A673 (cell line): ENCODE results near the gene BABAM2. TPM values are rescaled to one million over a fixed set of nuclear protein-coding genes. Genes with fewer than 3 reads are reported as not detected.
"Not testable (repeated sequence)": the region's sequence is repeated elsewhere in the genome, so short reads cannot be mapped to it uniquely, and the experiment has no call there.

Experiments used
- BruUV-seq: library from RNA; stranded (reverse); fragments of 400-500 nt; replicated peaks from 2 replicates; lab custom pipeline; 2021; lab: Mats Ljungman, UMichigan
- CTCF ChIA-PET: fragments of 300-600 bp; sonication (Branson Sonifier 250); formaldehyde crosslinking; loops from one replicate; lab custom pipeline; 2022; ENCODE audit warnings: antibody characterized with exemption; lab: Charles Lee
- POLR2A ChIA-PET: fragments of 300-600 bp; sonication (Branson Sonifier 250); formaldehyde crosslinking; loops from one replicate; lab custom pipeline; 2022; ENCODE audit warnings: antibody characterized with exemption; ENCODE audit not compliant: low non-redundant PET; lab: Charles Lee
- DNase-seq: peaks from one replicate; pipeline ENCODE4 v3.0.0-alpha.2; 2015; ENCODE audit warnings: low spot score
- H3K27ac ChIP-seq: fragments of 200-600 bp; sonication (generic); 2 replicates; pipeline ENCODE4 v1.5.1; 2016; ENCODE audit warnings: mixed run types, low read depth, mild to moderate bottlenecking, mixed read lengths, antibody characterized with exemption, low read length; ENCODE audit not compliant: poor library complexity, severe bottlenecking
- H3K27me3 ChIP-seq: fragments of 200-600 bp; sonication (generic); replicated peaks from 2 replicates; pipeline ENCODE4 v1.6.1; 2017; ENCODE audit warnings: mixed run types, low read depth, mild to moderate bottlenecking, mixed read lengths, antibody characterized with exemption, low read length; ENCODE audit not compliant: insufficient read depth, poor library complexity
- H3K36me3 ChIP-seq: fragments of 200-600 bp; sonication (generic); 2 replicates; pipeline ENCODE4 v1.6.1; 2016; ENCODE audit warnings: mixed run types, mild to moderate bottlenecking, mixed read lengths, antibody characterized with exemption, low read length; ENCODE audit not compliant: insufficient read depth, poor library complexity, severe bottlenecking
- H3K4me1 ChIP-seq: fragments of 200-600 bp; sonication (generic); 2 replicates; pipeline ENCODE4 v1.6.1; 2017; ENCODE audit warnings: mixed run types, mild to moderate bottlenecking, mixed read lengths, antibody characterized with exemption, low read length; ENCODE audit not compliant: insufficient read depth, poor library complexity, severe bottlenecking
- H3K4me3 ChIP-seq: fragments of 200-600 bp; sonication (generic); 2 replicates; pipeline ENCODE4 v1.5.1; 2016; ENCODE audit warnings: low read depth, mixed run types, mild to moderate bottlenecking, mixed read lengths, low read length; ENCODE audit not compliant: poor library complexity, severe bottlenecking
- H3K9me3 ChIP-seq: fragments of 200-600 bp; sonication (generic); 2 replicates; pipeline ENCODE4 v1.6.1; 2016; ENCODE audit warnings: mixed run types, low read depth, mild to moderate bottlenecking, mixed read lengths, antibody characterized with exemption, low read length; ENCODE audit not compliant: poor library complexity, severe bottlenecking
- EZH2 ChIP-seq: fragments of 200-600 bp; sonication (generic); IDR thresholded peaks from 2 replicates; pipeline ENCODE4 v1.6.1; 2017; ENCODE audit warnings: borderline replicate concordance, low read depth, mild to moderate bottlenecking, mixed read lengths, antibody characterized with exemption, low read length; ENCODE audit not compliant: poor library complexity, severe bottlenecking
- intact Hi-C: fragments of 100-400 bp; cut with micrococcal nuclease; formaldehyde crosslinking; loops from one replicate; pipeline ENCODE4 v1.10.0; 2022; ENCODE audit not compliant: unreplicated experiment
- total RNA-seq: library from RNA; stranded (reverse); gene quantifications from 2 replicates; pipeline ENCODE4 v1.2.3, GENCODE V29; 2021
- TF ChIP-seq, protein P1 (sequence below): fragments of 300-800, 200-600 bp; sonication (generic); conservative IDR thresholded peaks from 2 replicates; pipeline ENCODE4 v1.5.1; 2017; ENCODE audit warnings: low read depth, mild to moderate bottlenecking, antibody characterized with exemption, low read length, moderate library complexity, mixed read lengths

Gene BABAM2
- total RNA-seq, 1 experiment from 2014 or later = 21.8 TPM

DNA sequence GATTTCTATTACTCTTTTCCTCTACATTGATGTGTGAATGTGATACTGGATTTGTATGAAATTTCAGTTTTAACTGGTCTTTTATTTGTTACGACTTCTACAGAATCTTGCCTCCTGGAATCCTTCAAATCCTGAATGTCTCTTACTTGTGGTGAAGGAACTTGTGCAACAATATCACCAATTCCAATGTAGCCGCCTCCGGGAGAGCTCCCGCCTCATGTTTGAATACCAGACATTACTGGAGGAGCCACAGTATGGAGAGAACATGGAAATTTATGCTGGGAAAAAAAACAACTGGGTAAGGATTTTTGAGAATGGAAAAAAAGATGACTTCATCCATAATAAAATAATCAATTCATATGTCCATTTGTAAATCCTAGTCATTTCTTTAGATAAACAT, 134.6 kb downstream of the BABAM2 start:
- H3K4me3 ChIP-seq = no peak overlapping the region
- no peak overlapping the region for H3K27ac ChIP-seq
- BruUV-seq = no TSS peak
- DNase-seq = no peak
- no peaks in the 10 kb centered on the region for H3K36me3 ChIP-seq
- no peaks in the 10 kb centered on the region for H3K4me1 ChIP-seq
- intact Hi-C loops = no loop called here
- no peaks in the 10 kb centered on the region for H3K9me3 ChIP-seq
- ChIA-PET POLR2A (no interaction called here), CTCF (no interaction called here)
- TF ChIP-seq, protein P1, sequence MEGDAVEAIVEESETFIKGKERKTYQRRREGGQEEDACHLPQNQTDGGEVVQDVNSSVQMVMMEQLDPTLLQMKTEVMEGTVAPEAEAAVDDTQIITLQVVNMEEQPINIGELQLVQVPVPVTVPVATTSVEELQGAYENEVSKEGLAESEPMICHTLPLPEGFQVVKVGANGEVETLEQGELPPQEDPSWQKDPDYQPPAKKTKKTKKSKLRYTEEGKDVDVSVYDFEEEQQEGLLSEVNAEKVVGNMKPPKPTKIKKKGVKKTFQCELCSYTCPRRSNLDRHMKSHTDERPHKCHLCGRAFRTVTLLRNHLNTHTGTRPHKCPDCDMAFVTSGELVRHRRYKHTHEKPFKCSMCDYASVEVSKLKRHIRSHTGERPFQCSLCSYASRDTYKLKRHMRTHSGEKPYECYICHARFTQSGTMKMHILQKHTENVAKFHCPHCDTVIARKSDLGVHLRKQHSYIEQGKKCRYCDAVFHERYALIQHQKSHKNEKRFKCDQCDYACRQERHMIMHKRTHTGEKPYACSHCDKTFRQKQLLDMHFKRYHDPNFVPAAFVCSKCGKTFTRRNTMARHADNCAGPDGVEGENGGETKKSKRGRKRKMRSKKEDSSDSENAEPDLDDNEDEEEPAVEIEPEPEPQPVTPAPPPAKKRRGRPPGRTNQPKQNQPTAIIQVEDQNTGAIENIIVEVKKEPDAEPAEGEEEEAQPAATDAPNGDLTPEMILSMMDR = no peak
- H3K27me3 ChIP-seq = no peaks in the 10 kb centered on the region

DNA sequence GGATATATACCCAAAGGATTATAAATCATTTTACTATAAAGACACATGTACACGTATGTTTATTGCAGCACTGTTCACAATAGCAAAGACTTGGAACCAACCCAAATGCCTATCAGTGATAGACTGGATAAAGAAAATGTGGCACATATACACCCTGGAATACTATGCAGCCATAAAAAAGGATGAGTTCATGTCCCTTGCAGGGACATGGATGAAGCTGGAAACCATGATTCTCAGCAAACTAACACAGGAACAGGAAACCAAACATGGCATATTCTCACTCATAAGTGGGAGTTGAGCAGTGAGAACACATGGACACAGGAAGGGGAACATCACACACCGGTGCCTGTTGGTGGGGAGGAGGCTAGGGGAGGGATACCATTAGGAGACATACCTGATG, 135.7 kb downstream of the BABAM2 start:
- CTCF ChIA-PET, intact Hi-C loops, DNase-seq, POLR2A ChIA-PET, H3K4me1 ChIP-seq, H3K27me3 ChIP-seq, H3K27ac ChIP-seq, BruUV-seq, H3K9me3 ChIP-seq, H3K4me3 ChIP-seq, H3K36me3 ChIP-seq: not testable (repeated sequence)

DNA sequence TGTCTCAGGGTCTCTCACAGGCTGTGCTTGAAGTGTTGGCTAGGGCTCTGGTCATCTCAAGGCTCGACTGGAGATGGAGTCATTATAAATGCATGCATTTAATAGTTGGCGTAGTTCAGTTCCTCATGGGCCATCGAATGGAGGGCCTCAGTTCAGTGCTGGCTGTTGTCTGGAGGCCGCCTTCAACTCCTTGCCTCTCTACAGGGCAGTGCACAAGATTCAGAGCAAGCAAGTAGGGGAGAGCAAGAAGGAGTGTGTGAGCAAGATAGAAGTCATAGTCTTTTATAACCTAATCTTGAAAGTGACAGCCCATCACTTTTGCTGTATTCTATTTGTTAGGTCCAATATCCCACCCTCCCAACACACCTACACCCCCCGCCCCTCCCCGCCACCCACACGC, 137.5 kb downstream of the BABAM2 start:
- H3K27me3 ChIP-seq = no peaks in the 10 kb centered on the region
- no peak overlapping the region for H3K27ac ChIP-seq
- ChIA-PET CTCF (no interaction called here), POLR2A (no interaction called here)
- no peaks in the 10 kb centered on the region for H3K36me3 ChIP-seq
- intact Hi-C loops = no loop called here
- no peaks in the 10 kb centered on the region for H3K4me1 ChIP-seq
- H3K9me3 ChIP-seq = no peaks in the 10 kb centered on the region
- H3K4me3 ChIP-seq = no peak overlapping the region
- no TSS peak for BruUV-seq
- TF ChIP-seq EZH2 = no peak
- TF ChIP-seq, protein P1 = no peak
- no peak for DNase-seq

DNA sequence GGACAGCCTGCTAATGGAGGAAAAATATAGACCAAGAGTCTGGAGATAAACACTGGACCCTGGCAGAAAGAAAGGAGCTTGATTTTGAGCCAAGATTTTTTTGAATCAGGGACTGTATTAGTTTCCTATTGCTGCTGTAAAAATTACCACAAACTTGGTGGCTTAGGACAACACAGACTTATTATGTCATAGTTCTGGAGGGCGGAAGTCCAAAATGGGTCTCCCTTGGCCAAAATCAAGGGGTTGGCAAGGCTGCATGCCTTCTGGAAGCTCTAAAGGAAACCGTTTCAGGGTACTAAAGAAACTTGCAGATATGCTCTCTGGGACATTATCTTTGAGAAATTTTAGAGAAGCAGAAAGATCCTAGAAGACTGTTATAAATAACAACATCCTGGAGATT, 140.1 kb downstream of the BABAM2 start:
- Histone ChIP-seq H3K27me3 (no peaks in the 10 kb centered on the region), H3K9me3 (no peaks in the 10 kb centered on the region), H3K27ac (no peak overlapping the region), H3K4me3 (no peak overlapping the region), H3K36me3 (no peaks in the 10 kb centered on the region), H3K4me1 (no peaks in the 10 kb centered on the region)
- DNase-seq = no peak
- TF ChIP-seq EZH2 = no peak
- TF ChIP-seq, protein P1 = no peak
- intact Hi-C loops = no loop called here
- ChIA-PET POLR2A (interaction anchor here (0.5 kb wide), 1 partner anchor 64 kb away, joined by 4 read pairs; no protein-coding TSS in a partner anchor), CTCF (no interaction called here)
- no TSS peak for BruUV-seq
